Sigmoid colon (tissue), 3 donors: ENCODE measurements around the gene CEP63.

Source experiments
- POLR2A ChIP-seq, 2 donors: fragments of 450-650 bp; IDR thresholded peaks; one replicate each; pipeline ENCODE4 v1.6.1; 2016; ENCODE audit warnings: antibody characterized with exemption in 2 of 2, mild to moderate bottlenecking in 2 of 2, moderate library complexity in 2 of 2
- TF ChIP-seq, protein P1 (sequence below), 4 experiments: fragments of 450-650 bp in 3 of 4; fragments of 200-600 bp in 1 of 4; IDR thresholded peaks; one replicate each; pipeline ENCODE4 v1.5.1; 2016 to 2019; ENCODE audit warnings: antibody characterized with exemption in 4 of 4, mild to moderate bottlenecking in 3 of 4, moderate library complexity in 2 of 4

DNA sequence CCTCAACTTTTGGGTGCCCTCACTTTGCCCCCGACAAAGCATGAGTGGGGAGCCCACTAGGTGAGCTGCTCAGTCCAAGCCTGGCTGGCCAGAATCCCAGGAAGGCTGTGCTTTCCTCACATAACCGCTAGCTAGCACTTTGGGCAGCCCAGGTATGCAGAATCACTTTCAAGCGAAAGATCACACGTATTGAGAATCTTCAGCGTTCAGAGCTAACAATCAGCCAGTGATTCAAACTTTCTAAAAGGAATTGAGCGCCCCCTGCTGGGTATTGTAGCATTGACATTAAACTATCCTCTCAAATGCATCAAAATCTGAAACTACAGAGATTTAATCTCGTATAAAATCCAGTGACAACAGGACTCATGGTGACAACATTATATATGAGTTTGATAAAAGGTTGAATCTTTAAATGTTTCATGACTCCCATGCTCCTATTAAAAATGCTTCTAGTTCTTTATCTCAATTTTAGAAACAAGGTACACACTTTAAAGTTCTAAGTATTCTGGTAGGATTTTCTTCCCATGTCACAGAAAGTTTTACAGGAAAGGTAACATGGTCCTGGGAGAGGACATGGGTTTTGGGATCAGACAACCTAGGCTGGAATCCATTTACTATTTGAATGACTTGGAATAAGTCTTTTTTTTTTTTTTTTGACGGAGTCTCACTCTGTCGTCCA is 11.8 kb upstream of the CEP63 start:
- TF ChIP-seq POLR2A (IDR thresholded peaks at IDR 0.05), result no peak
- TF ChIP-seq, protein P1, sequence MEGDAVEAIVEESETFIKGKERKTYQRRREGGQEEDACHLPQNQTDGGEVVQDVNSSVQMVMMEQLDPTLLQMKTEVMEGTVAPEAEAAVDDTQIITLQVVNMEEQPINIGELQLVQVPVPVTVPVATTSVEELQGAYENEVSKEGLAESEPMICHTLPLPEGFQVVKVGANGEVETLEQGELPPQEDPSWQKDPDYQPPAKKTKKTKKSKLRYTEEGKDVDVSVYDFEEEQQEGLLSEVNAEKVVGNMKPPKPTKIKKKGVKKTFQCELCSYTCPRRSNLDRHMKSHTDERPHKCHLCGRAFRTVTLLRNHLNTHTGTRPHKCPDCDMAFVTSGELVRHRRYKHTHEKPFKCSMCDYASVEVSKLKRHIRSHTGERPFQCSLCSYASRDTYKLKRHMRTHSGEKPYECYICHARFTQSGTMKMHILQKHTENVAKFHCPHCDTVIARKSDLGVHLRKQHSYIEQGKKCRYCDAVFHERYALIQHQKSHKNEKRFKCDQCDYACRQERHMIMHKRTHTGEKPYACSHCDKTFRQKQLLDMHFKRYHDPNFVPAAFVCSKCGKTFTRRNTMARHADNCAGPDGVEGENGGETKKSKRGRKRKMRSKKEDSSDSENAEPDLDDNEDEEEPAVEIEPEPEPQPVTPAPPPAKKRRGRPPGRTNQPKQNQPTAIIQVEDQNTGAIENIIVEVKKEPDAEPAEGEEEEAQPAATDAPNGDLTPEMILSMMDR (IDR thresholded peaks at IDR 0.05), result peak; percentile 64 to 77 (median 72)
